HL-60/S4 (cell line): Measurements from ENCODE around the gene CRYBB1.

Experiments
- in situ Hi-C: fragments of 300-500 bp; cut with MboI; formaldehyde crosslinking; loops from 2 replicates; pipeline ENCODE4 v1.14.3; 2022; ENCODE audit warnings: low sequenced_read_pairs

CRYBB1 gene

DNA sequence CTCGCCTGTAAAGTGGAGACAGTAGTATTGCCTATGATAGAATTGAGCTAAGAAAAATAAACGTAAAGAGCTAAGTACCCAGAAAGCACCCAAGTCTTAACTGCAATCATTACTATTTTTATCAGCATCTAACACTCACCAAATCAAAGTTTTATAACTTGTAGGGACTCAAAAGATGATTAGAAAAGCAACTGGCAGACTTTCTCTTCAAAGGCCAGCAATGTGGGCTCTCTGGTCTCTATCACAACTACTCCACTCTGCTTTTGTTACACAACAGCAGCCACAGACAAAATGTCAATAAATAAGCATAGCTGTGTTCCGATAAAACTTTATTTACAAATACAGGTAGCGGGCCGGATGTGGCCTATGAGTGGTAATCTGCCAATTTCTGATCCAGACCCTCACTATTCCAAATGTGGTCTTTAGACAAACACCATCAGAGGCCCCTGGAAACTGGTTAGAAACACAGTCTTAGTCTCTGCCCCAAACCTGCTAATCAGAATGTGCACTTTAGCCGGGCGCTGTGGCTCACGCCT lies 36.1 kb downstream of the CRYBB1 start:
- in situ Hi-C loops, result no loop called here

GRCh38 chr22:26581026-26581425 lies 36.8 kb downstream of the CRYBB1 start:
- in situ Hi-C loops, result no loop called here

GRCh38 chr22:26580240-26580962 lies 37.4 kb downstream of the CRYBB1 start:
- in situ Hi-C loops, result no loop called here

DNA sequence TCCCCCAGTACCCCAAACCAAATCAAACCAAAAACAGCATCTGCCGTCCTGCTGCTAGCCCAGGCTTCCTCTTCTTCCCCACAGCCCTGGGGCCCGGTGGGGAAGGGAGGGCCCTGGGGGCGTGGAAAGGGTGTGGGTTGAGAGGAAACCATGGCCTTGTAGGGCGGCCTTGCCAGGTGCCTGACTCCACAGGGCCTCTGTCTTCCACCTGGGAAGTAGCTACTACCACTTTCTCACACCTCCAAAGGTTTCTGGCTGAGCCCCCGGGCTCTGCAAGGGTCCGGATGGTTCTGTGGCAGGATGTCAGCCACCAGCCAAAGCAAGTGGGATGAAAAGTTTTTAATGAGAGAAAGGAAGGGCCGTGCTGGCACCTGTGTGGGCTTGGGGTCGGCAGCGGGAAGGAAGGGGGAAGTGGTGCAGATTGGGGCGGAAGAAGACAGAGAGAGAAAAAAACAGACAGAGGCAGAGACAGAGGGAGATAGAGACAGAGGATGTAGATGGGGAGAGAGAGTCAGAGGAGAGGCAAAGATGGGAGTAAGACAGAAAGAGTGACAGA lies 38.4 kb downstream of the CRYBB1 start:
- in situ Hi-C loops, result no loop called here

DNA sequence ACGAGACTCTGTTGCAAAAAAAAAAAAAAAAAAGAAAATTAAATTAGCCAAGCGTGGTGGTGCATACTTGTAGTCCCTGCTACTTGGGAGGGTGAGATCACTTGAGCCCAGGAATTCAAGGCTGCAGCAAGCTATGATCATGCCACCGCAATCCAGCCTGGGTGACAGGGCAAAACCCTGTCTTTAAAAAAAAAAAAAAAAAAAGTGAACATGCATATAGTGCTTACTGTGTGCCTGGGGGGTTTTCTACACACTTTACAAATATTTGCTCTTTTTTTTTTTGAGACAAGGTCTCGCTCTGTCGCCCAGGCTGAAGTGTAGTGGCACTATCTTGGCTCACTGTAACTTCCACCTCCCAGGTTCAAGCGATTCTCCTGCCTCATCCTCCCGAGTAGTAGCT lies 40.7 kb downstream of the CRYBB1 start:
- in situ Hi-C loops, result no loop called here

DNA sequence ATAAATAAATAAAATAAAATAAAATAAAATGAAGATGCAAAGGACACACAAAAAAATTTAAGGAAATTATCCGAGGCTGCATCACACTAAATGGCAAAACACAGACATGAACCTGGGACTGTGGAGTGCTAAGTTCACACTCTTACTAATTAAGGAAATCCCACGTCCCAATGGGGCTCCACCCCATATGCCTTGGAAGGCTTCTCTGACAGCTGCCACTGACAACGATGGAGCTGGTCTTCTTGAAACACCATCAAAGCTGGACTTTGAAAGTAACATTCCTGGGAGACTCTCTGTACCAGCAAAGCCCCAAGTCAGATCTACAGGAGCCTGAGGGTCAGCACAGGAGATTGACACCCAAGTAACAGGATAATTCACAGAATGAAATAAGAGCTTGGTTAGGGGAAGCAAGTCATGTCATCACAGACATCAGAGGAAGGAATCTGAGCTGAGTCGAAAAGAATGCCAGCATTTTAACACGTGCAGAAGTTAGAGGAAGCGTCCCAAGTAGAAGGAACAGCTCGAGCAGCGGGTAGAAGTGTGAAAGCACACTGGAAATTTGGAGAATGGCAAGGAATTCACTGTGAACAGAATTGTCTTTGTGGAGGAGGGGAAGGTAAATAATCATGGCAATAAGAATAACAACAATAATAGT lies 41.7 kb downstream of the CRYBB1 start:
- in situ Hi-C loops, result no loop called here

GRCh38 chr22:26574001-26574723 lies 43.7 kb downstream of the CRYBB1 start:
- in situ Hi-C loops, result no loop called here

- in situ Hi-C loops, result no loop called here
Measured at GRCh38 chr22:26573026-26573662, 44.7 kb downstream of the CRYBB1 start.

GRCh38 chr22:26570864-26571525 lies 46.8 kb downstream of the CRYBB1 start:
- in situ Hi-C loops, result no loop called here

- in situ Hi-C loops, result no loop called here
Measured at GRCh38 chr22:26570115-26570514, 47.7 kb downstream of the CRYBB1 start.

- in situ Hi-C loops, result no loop called here
Measured at GRCh38 chr22:26568207-26568706, 49.6 kb downstream of the CRYBB1 start.

- in situ Hi-C loops, result no loop called here
Measured at GRCh38 chr22:26567610-26568009, 50.2 kb downstream of the CRYBB1 start.

DNA sequence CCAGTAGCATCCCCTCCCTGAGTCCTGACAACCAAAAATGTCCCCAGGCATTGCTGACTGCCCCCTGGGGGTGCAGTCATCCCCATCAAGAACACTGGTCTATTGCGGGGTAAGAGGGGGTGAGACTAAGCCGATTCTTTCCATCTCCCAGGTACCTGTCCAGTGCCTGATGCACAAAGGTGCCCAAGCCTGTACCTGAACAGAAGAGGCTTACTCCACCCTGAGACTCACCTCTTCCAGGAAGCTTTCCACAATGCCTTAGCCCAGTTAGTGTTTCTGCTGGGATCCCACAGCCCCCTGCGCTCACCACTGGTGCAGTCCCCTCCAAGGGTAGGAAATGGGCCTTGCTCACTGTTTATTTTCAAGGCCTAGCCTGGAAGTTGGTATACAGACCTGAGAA lies 50.8 kb downstream of the CRYBB1 start:
- in situ Hi-C loops, result no loop called here

GRCh38 chr22:26565889-26566288 lies 51.9 kb downstream of the CRYBB1 start:
- in situ Hi-C loops, result no loop called here

- in situ Hi-C loops, result no loop called here
Measured at GRCh38 chr22:26565181-26565580, 52.6 kb downstream of the CRYBB1 start.

GRCh38 chr22:26564672-26565071 lies 53.2 kb downstream of the CRYBB1 start:
- in situ Hi-C loops, result no loop called here

DNA sequence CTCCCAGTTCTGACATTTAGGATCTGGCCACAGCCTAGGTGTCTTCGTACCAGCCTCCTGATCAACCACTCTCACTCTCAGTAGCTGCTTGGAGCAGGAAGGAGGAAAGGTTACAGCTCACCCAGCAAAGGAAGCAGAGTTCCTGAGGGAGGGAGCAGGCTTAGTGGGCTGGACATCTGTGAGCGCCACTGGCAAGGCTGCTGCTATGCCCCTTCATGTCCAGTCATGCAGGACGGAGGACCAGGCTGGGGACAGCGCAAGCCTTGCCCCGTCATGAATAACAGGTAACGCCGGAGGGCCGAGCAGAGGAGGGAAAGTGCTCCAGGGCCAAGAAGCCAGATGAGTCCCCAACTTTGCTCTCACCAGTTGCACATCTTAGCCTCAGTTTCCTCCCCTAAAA lies 53.6 kb downstream of the CRYBB1 start:
- in situ Hi-C loops, result no loop called here

DNA sequence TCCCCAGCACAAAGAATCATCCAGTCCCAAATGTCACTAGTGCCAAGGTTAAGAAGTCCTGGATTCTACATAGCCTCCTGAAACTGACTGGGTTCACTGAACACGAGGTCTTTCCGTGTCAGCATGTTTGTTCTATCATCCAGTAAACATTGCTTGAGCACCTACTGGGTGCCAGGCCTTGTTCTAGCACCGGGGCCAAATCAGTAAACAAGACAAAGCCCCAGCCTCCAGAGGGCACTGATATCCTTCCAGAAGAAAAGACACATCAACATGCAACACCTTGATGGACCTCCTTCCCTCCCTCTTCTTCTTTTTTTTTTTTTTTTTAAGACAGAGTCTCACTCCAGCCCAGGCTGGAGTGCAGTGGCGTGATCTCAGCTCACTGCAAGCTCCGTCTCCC lies 54.8 kb downstream of the CRYBB1 start:
- in situ Hi-C loops, result no loop called here

DNA sequence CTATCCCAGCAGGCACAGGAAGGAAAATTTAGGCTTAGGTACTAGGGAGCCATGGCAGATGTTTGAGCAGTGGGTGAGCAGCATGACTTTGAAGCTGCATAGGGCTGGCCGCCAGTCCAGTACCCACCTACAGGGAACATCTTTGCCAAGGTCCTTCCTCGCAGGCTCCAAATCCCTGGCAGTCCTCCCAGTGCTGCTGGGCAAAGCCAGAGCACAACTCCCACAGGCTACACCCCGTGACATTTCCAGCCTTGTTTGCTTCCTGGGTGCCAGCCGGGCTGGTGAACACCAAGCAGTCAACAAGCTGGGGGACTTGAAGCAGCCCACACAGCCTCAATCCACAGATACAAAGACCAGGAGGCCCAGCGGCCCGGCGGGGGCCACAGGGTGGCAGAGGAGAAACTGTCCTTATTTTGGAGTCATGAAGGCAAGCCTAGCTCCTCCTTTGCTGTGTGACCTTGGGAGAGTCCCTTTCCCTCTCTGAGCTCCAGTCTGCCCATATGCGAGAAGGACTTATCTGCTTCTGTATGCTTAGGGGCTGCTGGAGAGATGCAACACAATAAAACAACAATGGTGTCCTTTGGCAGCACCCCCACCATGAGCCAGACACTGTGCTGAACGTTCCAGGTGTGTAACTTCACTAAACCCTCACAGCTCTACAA lies 55.9 kb downstream of the CRYBB1 start:
- in situ Hi-C loops, result no loop called here
